Osteoblast (primary cell): ENCODE data around the gene TMEM130. TPM values are rescaled to one million over a fixed set of nuclear protein-coding genes. Genes with fewer than 3 reads are reported as not detected.

ENCODE experiments used
- DNase-seq: peaks from one replicate; pipeline ENCODE4 v3.0.0; 2011; ENCODE audit warnings: low spot score, mixed read lengths; ENCODE audit not compliant: insufficient read length; ENCODE audit errors: missing footprints
- H2AFZ ChIP-seq: 2 replicates; pipeline ENCODE4 v1.6.0; 2011; ENCODE audit warnings: mild to moderate bottlenecking, low read length
- H3K27ac ChIP-seq: 2 replicates; pipeline ENCODE4 v1.5.1; 2011; ENCODE audit warnings: mild to moderate bottlenecking, low read depth, low read length, moderate library complexity
- H3K27me3 ChIP-seq: 2 replicates; pipeline ENCODE4 v1.6.0; 2012; ENCODE audit warnings: mild to moderate bottlenecking, control low read depth, inconsistent platforms, low read length, moderate library complexity; ENCODE audit not compliant: insufficient read depth
- H3K36me3 ChIP-seq: 2 replicates; pipeline ENCODE4 v1.5.1; 2011; ENCODE audit warnings: mild to moderate bottlenecking, low read length, control low read depth, moderate library complexity; ENCODE audit not compliant: insufficient read depth
- H3K4me1 ChIP-seq: 2 replicates; pipeline ENCODE4 v1.5.1; 2011; ENCODE audit warnings: mild to moderate bottlenecking, low read length, control low read depth, moderate library complexity; ENCODE audit not compliant: insufficient read depth
- H3K4me2 ChIP-seq: 2 replicates; pipeline ENCODE4 v1.6.0; 2011; ENCODE audit warnings: mild to moderate bottlenecking, low read length; ENCODE audit not compliant: insufficient read depth
- H3K4me3 ChIP-seq: fragments of 200-600 bp; sonication (generic); 3 replicates; pipeline ENCODE4 v1.5.1; 2012; ENCODE audit warnings: mild to moderate bottlenecking, low read length, inconsistent platforms; ENCODE audit not compliant: insufficient read depth
- H3K79me2 ChIP-seq: 2 replicates; pipeline ENCODE4 v1.6.0; 2012; ENCODE audit warnings: mild to moderate bottlenecking, low read length, control low read depth, inconsistent platforms; ENCODE audit not compliant: insufficient read depth
- H3K9me3 ChIP-seq: 2 replicates; pipeline ENCODE4 v1.5.1; 2011; ENCODE audit warnings: low read depth, low read length, control low read depth
- H4K20me1 ChIP-seq: 2 replicates; pipeline ENCODE4 v1.6.0; 2012; ENCODE audit warnings: mild to moderate bottlenecking, low read length, control low read depth; ENCODE audit not compliant: insufficient read depth
- CTCF ChIP-seq: IDR thresholded peaks from 2 replicates; pipeline ENCODE4 v1.5.1; 2011; ENCODE audit warnings: mild to moderate bottlenecking, low read depth, low read length, moderate library complexity; ENCODE audit errors: extremely low read depth
- total RNA-seq: library from RNA; depleted of rRNA; stranded (reverse); fragments of >200 nt; gene quantifications from 2 replicates; pipeline ENCODE4 v1.2.3, GENCODE V29; 2012

The TMEM130 gene
- total RNA-seq, 1 donor: 1.1 TPM

DNA sequence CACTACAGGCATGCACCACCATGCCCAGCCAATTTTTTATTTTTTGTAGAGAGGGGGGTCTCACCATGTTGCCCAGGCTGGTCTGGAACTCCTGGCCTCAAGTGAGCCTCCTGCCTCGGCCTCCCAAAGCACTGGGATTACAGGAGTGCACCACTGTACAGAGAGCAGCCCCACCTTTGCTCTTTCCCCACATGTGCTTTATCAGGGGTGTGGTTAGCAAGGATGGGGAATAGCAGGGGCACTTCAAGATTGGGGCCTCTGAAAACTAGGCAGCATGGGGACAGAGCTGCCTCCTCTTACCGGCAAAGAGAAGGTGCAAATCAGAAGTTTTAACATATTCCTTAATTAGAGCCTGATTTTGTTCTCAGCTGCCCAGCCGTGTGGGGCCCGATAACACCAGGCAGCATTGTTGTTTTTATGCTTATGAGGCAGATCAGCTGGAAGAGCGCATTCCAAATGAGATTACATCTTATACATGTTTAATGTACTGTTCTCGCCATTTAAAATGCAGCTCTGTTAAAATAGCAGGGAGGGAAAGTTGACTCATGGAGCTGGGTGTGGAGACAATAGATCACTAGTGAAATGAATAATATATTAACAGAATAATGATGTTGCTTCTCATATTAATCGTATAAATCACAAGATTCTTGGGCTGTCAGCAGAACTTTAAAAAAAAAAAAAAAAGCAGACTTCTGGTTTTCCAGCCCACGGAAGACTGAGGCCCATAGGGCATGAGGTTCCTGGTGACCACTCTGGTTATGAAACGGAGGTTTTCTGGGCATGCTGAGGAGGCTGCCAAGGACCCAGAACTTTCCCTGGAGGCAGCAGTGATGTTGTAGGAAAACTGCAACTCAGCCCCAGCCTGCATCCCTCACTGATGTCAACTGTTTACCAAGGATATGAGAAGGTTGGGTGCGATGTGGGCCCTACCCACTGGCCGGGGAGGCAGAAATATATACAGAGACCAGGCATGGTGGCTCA lies 62.5 kb downstream of the TMEM130 start:
- no peak overlapping the region for H2AFZ ChIP-seq
- H3K27me3 ChIP-seq: peaks cover 24% of the 10 kb centered on the region
- no peak overlapping the region for H3K27ac ChIP-seq
- no peak overlapping the region for H3K4me3 ChIP-seq
- H4K20me1 ChIP-seq: no peaks in the 10 kb centered on the region
- no peaks in the 10 kb centered on the region for H3K79me2 ChIP-seq
- no peak for DNase-seq
- no peaks in the 10 kb centered on the region for H3K36me3 ChIP-seq
- no peak for TF ChIP-seq CTCF
- no peak overlapping the region for H3K4me2 ChIP-seq
- no peaks in the 10 kb centered on the region for H3K9me3 ChIP-seq
- H3K4me1 ChIP-seq: peaks cover 4% of the 10 kb centered on the region

DNA sequence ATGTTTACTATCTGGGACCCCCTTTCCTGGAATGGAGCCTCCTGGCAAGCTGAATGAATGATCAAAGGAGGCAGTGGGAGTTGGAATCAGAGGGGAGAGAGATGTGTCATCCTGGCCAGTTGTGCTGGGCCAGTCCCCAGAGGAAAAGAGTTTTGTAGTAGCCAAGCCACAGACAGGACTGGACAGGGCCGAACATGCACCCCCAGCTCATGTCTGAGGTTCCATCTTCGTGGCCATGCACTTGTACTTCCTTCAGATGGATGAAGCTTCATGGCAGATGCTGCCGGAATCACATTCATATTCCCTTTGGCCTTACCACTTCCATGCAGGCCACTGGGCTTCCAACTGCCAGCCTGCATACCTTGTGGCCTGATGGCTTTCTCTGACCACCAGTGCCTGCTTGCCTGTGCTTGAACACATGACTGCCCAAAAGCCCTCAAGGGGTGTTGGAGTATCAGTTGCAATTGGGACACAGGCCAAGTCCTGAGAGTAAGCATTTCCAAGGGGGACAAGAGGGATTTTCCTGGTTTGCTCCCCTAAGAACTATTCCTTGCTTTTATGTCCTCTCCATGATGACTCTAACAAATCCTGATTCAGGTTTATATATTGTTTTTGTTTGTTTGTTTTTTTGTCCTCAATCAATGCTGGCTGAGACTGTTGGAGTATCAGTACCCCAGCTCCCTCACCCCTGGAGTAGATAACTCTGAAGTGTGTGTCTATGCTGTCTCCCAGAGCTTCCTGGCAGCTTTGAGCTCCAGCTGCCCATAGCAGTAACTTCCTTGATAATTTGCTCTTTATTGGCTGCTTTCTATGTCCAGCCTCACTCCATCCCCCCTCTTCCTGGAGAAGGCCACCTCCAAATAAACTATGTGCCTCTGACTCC lies 63.6 kb downstream of the TMEM130 start:
- DNase-seq: peak; percentile 82
- H3K79me2 ChIP-seq: no peaks in the 10 kb centered on the region

DNA sequence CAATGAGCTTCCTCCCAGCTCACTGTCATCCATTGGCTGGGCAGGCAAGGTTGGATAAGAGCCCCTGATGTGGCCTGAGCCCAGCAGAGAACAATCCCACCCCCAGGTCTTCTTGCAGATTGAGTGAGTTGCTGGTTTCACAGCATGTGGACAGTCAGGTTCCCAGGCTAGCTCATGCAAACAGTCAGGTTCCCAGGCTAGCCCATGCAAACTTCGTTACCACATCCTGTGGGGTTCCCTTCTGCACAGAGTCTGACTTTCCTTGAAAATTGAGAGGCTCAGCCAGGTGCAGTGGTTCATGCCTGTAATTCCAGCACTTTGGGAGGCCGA lies 67.1 kb downstream of the TMEM130 start:
- Histone ChIP-seq H3K4me2 (no peak overlapping the region), H3K27me3 (peaks cover 15% of the 10 kb centered on the region), H3K4me3 (no peak overlapping the region), H4K20me1 (no peaks in the 10 kb centered on the region), H3K27ac (no peak overlapping the region), H3K4me1 (peaks cover 5% of the 10 kb centered on the region), H3K79me2 (no peaks in the 10 kb centered on the region), H3K9me3 (peaks cover 7% of the 10 kb centered on the region), H2AFZ (no peak overlapping the region), H3K36me3 (no peaks in the 10 kb centered on the region)
- no peak for DNase-seq
- no peak for TF ChIP-seq CTCF

More for the DNA sequence above, 63.6 kb downstream of the TMEM130 start:
- Histone ChIP-seq H3K27me3 (peaks cover 24% of the 10 kb centered on the region), H3K27ac (no peak overlapping the region), H2AFZ (no peak overlapping the region), H3K9me3 (peaks cover under 1% of the 10 kb centered on the region), H3K4me3 (no peak overlapping the region), H3K36me3 (no peaks in the 10 kb centered on the region), H4K20me1 (no peaks in the 10 kb centered on the region), H3K4me2 (no peak overlapping the region), H3K4me1 (peaks cover 5% of the 10 kb centered on the region)
- no peak for TF ChIP-seq CTCF
